ENCODE results near the gene ATP8A1.
A peak's percentile ranks its signal among the peaks of the same experiment; 100 is the strongest.

The ATP8A1 gene

DNA sequence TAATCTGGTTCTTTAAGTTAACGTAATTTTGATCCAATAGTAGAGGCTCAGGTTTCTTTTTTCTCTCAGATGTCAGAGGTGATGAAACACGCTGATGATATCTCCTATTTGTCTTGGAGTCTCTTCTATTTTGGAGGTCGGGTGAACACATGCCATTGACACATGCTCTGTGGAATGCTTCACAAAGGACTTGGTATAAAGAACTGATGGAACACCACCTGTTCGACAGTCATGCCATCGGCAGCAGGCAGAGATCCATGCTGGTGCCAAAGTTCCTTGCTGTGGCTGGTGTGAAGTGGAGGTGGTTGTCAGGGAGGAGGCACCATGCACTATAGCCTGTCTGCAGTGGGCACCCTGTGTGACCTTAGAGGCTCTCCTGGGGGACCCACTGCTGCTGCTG lies 94.9 kb downstream of the ATP8A1 start:
- FAIRE-seq, result no peak

DNA sequence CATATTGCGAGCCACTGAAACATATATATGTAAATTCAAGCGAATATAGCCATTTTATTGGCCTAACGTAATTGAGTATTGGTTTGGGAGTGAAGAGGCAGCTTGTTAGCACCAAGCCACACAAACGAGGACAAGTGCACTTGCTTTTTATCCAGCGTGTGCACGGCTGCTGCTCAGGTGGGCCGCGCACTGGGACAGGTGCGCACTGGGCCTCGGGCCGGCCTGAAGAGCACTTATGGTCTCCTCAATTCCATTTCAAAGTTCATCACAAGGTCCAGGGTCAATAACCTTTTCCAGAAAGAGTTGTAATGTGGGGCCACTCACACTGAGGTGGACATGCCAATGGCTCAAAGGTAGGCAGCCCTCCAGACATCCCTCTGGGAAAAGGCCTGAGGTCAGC lies 95.9 kb downstream of the ATP8A1 start:
- FAIRE-seq, result no peak

GRCh38 chr4:42560467-42560861 lies 96.4 kb downstream of the ATP8A1 start:
- no peak for FAIRE-seq

DNA sequence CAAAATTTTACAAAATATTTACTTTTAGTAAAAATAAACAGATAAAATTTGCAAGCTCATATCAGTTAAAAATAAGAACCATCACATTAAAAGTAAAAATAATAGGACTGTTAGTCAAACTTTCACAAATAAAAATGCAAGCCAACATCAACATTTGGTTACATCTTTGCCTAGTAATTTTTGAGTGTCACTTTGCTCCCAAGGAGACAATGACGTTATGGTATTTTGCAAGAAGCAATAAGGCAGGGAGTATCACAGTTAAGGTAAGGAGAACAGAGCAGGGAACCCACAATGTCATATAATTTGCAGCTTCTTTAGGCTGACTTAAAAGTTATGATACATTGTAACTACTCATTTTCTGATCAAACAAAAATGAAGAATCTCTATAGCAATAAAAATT lies 98.7 kb downstream of the ATP8A1 start:
- no peak for FAIRE-seq

GRCh38 chr4:42555828-42556227 lies 101.1 kb downstream of the ATP8A1 start:
- FAIRE-seq, result no peak

DNA sequence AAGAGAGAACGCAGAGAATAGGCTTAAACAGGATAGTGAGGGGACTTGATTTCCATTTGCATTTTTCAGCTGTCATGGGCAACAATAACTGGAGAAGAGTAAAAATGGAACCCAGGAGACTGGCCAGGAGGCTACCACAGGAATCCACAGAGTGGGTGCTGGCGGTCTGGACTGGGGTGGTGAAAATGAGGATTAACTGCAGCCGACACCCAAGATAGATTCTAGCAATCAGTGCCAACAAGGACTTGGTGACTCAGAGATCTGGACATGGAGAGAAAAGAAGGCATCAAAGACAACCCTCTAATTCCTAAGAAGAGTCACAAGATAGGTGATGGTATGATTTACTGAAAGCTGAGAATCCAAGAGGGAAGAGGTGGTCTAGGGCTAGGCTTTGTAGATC lies 102.8 kb downstream of the ATP8A1 start:
- FAIRE-seq, result no peak

- no peak for FAIRE-seq
Observed at GRCh38 chr4:42549896-42550295, 107.0 kb downstream of the ATP8A1 start.

- FAIRE-seq, result no peak
Observed at GRCh38 chr4:42547805-42548204, 109.1 kb downstream of the ATP8A1 start.

- FAIRE-seq, result no peak
Observed at GRCh38 chr4:42543762-42544161, 113.1 kb downstream of the ATP8A1 start.

GRCh38 chr4:42543126-42543525 lies 113.8 kb downstream of the ATP8A1 start:
- FAIRE-seq, result no peak

GRCh38 chr4:42541647-42542046 lies 115.3 kb downstream of the ATP8A1 start:
- FAIRE-seq, result no peak

- FAIRE-seq, result no peak
Observed at GRCh38 chr4:42533042-42533441, 123.9 kb downstream of the ATP8A1 start.

DNA sequence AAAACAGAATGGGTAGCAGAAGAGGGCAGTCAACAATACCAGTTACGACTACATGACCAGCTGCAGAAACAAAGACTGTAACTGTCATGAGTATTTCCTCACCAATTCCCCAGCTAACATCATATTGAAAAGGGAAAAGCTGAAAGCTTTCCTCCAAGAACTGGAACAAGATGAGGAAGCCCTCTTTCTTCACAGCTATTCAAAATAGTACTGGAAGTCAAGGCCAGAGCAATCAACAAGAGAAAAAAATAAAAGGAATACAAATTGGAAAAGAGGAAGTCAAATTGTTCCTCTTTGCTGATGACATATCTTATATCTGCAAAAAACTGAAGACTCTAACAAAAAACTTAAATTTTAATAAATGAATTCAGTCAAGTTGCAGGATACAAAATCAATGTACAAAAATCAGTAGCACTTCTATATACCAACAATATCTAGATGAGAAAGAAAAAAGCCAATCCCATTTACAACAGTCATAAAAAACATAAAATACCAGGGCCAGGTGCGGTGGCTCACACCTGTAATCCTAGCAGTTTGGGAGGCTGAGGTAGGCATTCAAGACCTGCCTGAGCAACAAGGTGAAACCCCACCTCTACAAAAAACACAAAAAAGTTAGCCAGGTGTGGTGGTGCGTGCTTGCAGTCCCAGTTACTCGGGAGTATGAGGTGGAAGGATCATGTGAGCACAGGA lies 125.4 kb downstream of the ATP8A1 start:
- FAIRE-seq, result no peak

- FAIRE-seq, result no peak
Observed at GRCh38 chr4:42523066-42523718, 133.7 kb downstream of the ATP8A1 start.

DNA sequence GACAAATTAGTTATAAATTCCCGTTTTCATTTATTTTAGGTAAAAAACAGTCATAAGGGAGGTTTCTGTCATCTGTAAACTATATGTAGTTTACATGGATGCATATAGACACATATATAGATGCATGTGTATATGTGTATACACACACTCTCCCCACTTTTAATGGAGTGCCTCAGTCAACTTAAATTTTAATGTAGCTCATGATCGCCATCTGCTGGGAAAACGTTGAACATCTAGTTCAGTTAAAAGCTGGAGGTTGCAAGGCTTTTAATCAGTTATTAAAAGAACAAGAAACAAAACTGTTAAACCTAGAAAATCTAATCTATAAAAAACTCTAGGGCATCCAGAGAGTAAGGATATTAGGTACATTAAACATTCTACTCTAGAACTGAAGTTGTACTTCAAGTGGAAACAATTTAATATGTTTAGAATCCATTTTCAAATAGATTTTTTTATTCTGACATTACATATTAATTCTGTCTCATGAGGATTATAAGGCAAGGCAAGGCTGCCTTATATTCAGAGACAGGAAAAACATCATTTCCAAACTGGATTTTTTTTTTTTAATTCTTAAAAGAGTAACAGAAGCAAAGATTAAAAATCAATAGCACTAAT lies 137.0 kb downstream of the ATP8A1 start:
- peak; percentile 38 for FAIRE-seq

DNA sequence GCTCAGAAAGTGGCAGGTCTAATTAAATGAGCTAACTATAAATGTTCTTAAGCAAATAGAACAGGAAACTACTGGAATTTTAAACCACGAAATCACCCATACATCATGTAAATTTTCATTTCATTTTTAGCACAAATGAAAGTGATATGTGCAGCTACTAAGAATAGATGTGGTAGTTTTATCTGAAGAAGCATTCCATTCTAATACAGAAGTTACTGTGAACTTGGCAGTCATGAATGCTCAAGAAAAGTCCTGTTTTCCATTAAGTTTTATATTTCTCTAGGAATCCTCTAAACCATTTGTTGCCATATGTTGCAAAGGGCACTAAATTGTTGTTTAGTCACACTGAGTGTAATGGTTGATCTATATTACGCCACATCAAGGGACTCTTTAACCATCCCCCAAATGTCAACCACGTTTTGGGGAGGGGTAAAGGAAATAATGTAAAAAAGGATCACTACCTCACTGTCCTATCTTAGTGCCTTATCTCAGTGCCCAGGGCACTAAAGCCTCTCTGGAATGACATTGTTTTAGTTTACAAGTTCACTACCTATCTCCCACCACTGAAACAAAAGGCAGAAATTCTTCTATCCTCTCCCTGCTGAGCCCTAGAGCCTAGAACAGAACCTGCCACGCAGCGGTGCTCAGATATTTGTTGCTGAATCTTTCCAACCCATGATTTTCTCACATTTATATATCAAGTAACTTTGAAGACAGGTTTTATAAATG lies 141.6 kb downstream of the ATP8A1 start:
- FAIRE-seq, result no peak

- FAIRE-seq, result no peak
Observed at GRCh38 chr4:42513748-42514492, 143.0 kb downstream of the ATP8A1 start.

DNA sequence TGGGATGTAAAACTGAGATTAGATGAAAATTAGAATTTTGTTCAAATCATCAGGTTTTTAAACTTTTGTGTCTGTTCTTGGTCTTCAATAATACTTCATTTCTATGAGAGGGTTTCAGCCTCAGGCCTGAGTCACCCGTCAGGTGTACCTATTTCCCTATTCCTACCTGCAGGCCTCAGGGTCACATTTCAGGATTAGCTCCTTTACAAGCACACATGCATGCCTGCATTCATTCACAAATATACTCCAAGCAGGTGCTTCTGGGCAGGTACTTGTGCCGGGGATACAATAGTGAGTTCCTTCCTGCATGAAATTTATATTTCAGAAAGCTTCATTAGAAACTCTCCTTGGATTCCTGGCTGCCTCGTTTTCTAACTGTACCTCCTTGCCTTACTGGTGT lies 144.7 kb downstream of the ATP8A1 start:
- FAIRE-seq, result no peak

GRCh38 chr4:42510225-42510624 lies 146.7 kb downstream of the ATP8A1 start:
- no peak for FAIRE-seq

DNA sequence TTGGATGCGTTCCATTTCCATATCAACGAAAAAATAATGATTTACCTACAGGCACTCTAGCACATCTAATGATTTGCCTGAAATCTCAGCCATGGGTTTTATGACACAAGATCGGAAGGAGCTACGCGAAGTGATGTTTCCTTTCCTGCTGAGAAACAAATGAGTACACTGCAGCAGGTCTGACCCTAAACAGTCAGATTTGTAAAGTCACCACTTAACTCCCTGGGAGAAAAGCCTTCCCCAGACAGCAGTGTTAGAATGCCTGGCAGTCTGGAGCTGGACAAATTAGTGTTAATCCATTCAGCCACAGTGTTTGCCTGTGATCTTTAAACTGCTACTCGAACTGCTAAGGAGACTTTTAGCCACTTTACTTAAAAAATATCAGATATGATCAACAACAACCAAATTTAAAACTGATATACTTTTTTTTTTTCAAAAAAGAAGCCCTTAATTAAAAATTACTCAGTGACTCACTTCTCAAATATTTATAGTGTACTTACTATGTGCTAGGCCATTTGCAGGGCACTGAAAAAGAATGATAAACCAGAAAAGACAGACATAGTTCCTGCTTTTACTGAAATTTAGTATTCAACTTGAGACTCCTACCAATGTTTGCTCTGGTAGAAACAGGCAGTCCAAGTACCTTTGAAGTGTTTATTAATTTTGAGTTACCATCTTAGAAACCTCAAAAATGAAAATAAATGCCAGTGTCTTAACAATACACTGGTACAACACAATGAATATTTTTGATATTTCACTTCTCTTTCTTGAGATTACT lies 155.1 kb downstream of the ATP8A1 start:
- FAIRE-seq, result no peak

GRCh38 chr4:42498040-42498439 lies 158.9 kb downstream of the ATP8A1 start:
- no peak for FAIRE-seq

Data from colon (tissue), 2 donors.